ENCODE results near the gene CALML3. TPM values are rescaled to one million over a fixed set of nuclear protein-coding genes. Genes with fewer than 3 reads are reported as not detected.

The CALML3 gene
- total RNA-seq, 1 experiment from 2014 or later, result not detected

DNA sequence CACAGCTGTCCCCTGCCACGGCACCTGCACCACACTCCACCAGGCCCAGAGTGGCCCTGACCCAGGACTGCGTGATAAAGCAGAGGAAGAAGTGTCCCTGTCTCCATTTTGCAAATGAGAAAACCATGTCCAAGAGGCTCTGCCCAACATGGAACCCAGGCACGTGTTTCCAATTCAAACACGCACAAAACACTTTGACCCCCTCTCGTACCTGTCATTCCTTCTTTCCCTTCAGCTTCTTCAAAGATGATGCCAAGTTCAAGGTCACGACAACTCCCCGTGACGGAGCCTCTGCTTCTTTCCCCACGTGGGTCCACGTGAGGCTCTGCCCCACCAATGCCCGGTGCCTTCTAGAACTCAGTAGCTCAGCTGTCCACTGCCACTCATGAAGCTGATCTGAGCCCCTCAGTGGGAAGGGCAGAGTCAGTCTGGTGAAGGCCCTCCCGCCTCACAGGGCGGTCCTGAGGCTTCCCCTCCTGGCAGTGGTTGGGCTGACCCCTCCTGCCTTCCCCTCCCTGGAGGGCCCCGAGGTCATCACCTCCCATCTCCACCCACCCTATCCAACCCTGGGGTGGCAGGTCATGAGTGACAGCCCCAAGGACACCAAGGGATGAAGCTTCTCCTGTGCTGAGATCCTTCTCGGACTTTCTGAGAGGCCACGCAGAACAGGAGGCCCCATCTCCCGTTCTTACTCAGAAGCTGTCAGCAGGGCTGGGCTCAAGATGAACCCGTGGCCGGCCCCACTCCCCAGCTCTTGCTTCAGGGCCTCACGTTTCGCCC is 44.4 kb upstream of the CALML3 start:
- no peak overlapping the region for H3K4me3 Mint-ChIP-seq
- Histone ChIP-seq H3K79me2 (ENCODE audit: insufficient read depth, low read length) (no peaks in the 10 kb centered on the region), H3K56ac (ENCODE audit: insufficient read length, low read depth, low read length) (no peak overlapping the region), H3K4ac (ENCODE audit: low read depth, low read length) (no peak overlapping the region), H4K20me1 (ENCODE audit: control insufficient read depth, insufficient read depth, insufficient read length) (no peaks in the 10 kb centered on the region), H3K79me1 (ENCODE audit: insufficient read depth, low read depth, low read length, poor library complexity, severe bottlenecking) (no peaks in the 10 kb centered on the region), H3K4me2 (ENCODE audit: insufficient read depth, insufficient read length, low read length) (no peak overlapping the region), H3K9ac (ENCODE audit: extremely low read depth, insufficient read length, low read length) (no peak overlapping the region), H2BK5ac (ENCODE audit: insufficient read length, low read length) (no peak overlapping the region), H2AFZ (ENCODE audit: low read length) (no peak overlapping the region), H3K14ac (ENCODE audit: insufficient read depth, low read length) (no peak overlapping the region; the same call in 1 of the 2 replicates), H3T11ph (ENCODE audit: low read length) (no peak overlapping the region), H4K5ac (ENCODE audit: insufficient read length, low read depth, low read length) (no peak overlapping the region), H3K23ac (ENCODE audit: insufficient read length, low read depth, low read length) (no peak overlapping the region), H2BK15ac (ENCODE audit: low read depth, low read length) (no peak overlapping the region), H3K27me3 (ENCODE audit: insufficient read depth, low read length) (no peaks in the 10 kb centered on the region), H2AK5ac (ENCODE audit: insufficient read length, low read length) (no peak overlapping the region), H2BK20ac (ENCODE audit: low read depth, low read length, poor library complexity, severe bottlenecking) (no peak overlapping the region), H3K9me3 (ENCODE audit: control insufficient read depth, low read depth, low read length) (no peaks in the 10 kb centered on the region), H2BK120ac (ENCODE audit: low read depth, low read length, poor library complexity, severe bottlenecking) (no peak overlapping the region), H3K27ac (ENCODE audit: insufficient read length, low read depth, low read length) (no peak overlapping the region), H4K91ac (ENCODE audit: insufficient read length, low read depth, low read length) (no peak overlapping the region), H2BK12ac (ENCODE audit: insufficient read length, low read depth, low read length) (no peak overlapping the region), H3K23me2 (ENCODE audit: insufficient read length, low read depth, low read length, poor library complexity, severe bottlenecking) (no peaks in the 10 kb centered on the region), H3K4me1 (ENCODE audit: insufficient read depth, low read length) (peaks cover 10% of the 10 kb centered on the region; the same call in 1 of the 2 replicates), H3K18ac (ENCODE audit: insufficient read length, low read depth, low read length) (no peak overlapping the region), H4K8ac (replicated peaks; ENCODE audit: insufficient read length, low read depth, low read length) (no peak overlapping the region)
- H3K36me3 Mint-ChIP-seq (ENCODE audit: insufficient read depth in 1 of 3, low read depth in 3 of 3), result no peaks in the 10 kb centered on the region
- H3K27me3 Mint-ChIP-seq (ENCODE audit: low read depth), result peaks cover 3% of the 10 kb centered on the region
- H3K4me1 Mint-ChIP-seq, result peaks cover 6 to 13% of the 10 kb centered on the region in 2 experiments
- no CpG with 5 or more reads among the region's 21 CpGs for WGBS (ENCODE audit: extremely low coverage, insufficient read length, low lambda C conversion rate)
- H3K9me3 Mint-ChIP-seq, result peaks cover 0 to 3% of the 10 kb centered on the region in 2 experiments; a peak in 2 of 5 replicates
- DNase-seq, result no peak
- H3K27ac Mint-ChIP-seq, result peak overlapping the region in 1 of 3 experiments; percentile 87; a peak in 2 of 7 replicates
- TF ChIP-seq, protein P1, sequence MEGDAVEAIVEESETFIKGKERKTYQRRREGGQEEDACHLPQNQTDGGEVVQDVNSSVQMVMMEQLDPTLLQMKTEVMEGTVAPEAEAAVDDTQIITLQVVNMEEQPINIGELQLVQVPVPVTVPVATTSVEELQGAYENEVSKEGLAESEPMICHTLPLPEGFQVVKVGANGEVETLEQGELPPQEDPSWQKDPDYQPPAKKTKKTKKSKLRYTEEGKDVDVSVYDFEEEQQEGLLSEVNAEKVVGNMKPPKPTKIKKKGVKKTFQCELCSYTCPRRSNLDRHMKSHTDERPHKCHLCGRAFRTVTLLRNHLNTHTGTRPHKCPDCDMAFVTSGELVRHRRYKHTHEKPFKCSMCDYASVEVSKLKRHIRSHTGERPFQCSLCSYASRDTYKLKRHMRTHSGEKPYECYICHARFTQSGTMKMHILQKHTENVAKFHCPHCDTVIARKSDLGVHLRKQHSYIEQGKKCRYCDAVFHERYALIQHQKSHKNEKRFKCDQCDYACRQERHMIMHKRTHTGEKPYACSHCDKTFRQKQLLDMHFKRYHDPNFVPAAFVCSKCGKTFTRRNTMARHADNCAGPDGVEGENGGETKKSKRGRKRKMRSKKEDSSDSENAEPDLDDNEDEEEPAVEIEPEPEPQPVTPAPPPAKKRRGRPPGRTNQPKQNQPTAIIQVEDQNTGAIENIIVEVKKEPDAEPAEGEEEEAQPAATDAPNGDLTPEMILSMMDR (conservative IDR thresholded peaks at IDR 0.05), result no peak

All from H9 (cell line).